ENCODE data around the gene LYPD6B. TPM values are rescaled to one million over a fixed set of nuclear protein-coding genes. Genes with fewer than 3 reads are reported as not detected.

The LYPD6B gene
- total RNA-seq, 1 donor = 3.0 TPM

GRCh38 chr2:148996805-148997204, 41.7 kb upstream of the LYPD6B start:
- no peak for DNase-seq (ENCODE audit: low read depth)
- H3K4me3 ChIP-seq (ENCODE audit: low read depth, low read length) = no peak overlapping the region

DNA sequence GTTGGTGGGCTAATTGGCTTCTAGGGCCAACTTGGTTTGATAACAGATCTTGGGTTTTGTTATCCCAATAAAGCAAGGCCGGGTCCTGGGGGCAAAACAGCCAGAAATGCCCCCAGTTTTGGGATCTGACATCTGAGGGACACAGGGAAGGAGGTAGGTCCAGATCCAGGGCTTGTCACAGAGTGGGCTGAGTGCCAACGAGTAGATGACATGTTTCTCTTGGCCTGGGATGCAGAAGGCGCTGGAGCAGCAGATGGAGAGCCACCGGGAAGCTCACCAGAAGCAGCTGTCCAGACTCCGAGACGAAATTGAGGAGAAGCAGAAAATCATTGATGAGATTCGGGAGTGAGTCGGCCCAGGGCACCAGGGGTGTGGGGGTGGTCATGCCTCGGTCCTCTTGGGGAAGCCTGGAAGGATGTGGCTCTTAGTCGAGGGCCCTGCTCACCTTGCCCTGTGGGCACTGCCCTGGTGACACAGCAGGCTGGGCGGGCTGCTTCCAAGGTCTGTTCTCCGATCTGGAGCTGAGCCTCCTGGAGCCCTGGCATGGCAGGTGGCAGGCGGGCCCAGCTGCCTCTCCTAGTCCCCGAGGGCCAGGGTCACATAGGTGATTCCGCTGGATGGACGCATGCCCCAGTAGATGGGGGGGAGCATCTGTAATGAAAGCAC, 40.2 kb upstream of the LYPD6B start:
- TF ChIP-seq, protein P1, sequence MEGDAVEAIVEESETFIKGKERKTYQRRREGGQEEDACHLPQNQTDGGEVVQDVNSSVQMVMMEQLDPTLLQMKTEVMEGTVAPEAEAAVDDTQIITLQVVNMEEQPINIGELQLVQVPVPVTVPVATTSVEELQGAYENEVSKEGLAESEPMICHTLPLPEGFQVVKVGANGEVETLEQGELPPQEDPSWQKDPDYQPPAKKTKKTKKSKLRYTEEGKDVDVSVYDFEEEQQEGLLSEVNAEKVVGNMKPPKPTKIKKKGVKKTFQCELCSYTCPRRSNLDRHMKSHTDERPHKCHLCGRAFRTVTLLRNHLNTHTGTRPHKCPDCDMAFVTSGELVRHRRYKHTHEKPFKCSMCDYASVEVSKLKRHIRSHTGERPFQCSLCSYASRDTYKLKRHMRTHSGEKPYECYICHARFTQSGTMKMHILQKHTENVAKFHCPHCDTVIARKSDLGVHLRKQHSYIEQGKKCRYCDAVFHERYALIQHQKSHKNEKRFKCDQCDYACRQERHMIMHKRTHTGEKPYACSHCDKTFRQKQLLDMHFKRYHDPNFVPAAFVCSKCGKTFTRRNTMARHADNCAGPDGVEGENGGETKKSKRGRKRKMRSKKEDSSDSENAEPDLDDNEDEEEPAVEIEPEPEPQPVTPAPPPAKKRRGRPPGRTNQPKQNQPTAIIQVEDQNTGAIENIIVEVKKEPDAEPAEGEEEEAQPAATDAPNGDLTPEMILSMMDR (IDR thresholded peaks at IDR 0.05; ENCODE audit: insufficient read depth, low read depth, low read length) = no peak
- DNase-seq (ENCODE audit: low read depth) = no peak
- H3K4me3 ChIP-seq (ENCODE audit: low read depth, low read length) = no peak overlapping the region

More at GRCh38 chr2:148996805-148997204, 41.7 kb upstream of the LYPD6B start:
- TF ChIP-seq, protein P1 (IDR thresholded peaks at IDR 0.05; ENCODE audit: insufficient read depth, low read depth, low read length) = no peak

DNA sequence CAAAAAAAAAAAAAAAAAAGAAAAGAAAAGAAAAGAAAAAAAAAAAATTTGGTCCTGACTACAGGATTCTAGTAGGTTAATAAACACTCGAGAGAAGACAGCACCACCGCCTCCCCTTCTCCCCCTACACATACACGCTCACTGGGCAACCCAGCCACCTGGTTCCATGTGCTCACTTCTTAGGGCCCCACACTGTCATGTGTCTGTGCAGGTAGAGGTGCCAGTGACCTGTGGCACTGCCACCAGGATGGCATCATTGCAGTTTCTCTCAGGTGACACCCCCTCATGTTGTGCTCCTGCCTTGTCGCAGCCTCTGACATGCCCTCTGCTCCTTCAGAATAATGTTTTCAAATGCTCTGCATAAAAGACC, 39.7 kb upstream of the LYPD6B start:
- DNase-seq (ENCODE audit: low read depth) = no peak
- TF ChIP-seq, protein P1 (IDR thresholded peaks at IDR 0.05; ENCODE audit: insufficient read depth, low read depth, low read length) = no peak
- H3K4me3 ChIP-seq (ENCODE audit: low read depth, low read length) = no peak overlapping the region

DNA sequence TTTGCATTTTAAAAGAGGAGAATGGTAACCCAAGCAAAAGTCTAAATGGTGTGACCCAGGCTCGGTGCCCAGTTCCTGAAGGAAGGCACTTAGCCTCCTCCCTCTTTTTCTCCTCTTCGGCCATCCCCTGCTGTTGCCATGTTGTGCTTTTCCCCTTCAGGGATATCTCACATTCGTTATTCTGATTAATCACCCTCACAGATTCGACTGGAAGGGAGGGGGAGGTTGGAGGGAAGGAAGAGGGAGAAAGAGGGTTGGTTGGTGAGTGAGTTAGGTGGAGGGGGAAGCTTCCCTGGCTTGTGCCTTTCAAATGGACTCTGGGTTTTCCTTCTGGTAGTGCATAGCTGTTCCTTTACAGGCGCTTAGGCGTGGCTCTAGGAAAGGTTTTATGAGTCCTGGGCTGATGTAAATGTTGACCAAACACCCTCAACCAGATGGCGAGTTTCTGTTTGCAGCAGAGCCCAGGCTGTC, 39.0 kb upstream of the LYPD6B start:
- peak; percentile 65 for DNase-seq (ENCODE audit: low read depth)
- TF ChIP-seq, protein P1 (IDR thresholded peaks at IDR 0.05; ENCODE audit: insufficient read depth, low read depth, low read length) = no peak
- H3K4me3 ChIP-seq (ENCODE audit: low read depth, low read length) = no peak overlapping the region

GRCh38 chr2:149000158-149000938, 38.2 kb upstream of the LYPD6B start:
- TF ChIP-seq, protein P1 (IDR thresholded peaks at IDR 0.05; ENCODE audit: insufficient read depth, low read depth, low read length) = no peak
- no peak for DNase-seq (ENCODE audit: low read depth)
- no peak overlapping the region for H3K4me3 ChIP-seq (ENCODE audit: low read depth, low read length)

DNA sequence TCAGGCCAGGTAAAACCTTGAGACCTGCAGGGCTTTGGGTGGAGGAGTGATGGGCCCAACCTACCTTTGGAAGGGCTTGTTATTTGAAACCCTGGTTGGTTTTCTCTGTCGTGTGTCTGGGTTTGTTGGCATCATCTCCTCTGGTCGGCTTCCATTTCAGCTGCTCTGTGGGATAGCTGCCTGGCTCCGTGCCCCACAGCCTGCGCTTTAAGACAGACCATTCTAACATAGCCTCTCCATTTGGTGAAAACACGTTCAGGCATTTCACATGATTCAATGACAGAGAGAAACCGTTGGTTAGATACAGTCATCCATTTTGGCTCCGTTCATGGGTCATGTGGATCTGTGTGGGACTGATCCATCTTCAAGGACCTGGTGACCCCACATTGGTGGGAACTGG, 37.0 kb upstream of the LYPD6B start:
- H3K4me3 ChIP-seq (ENCODE audit: low read depth, low read length) = no peak overlapping the region
- TF ChIP-seq, protein P1 (IDR thresholded peaks at IDR 0.05; ENCODE audit: insufficient read depth, low read depth, low read length) = no peak
- no peak for DNase-seq (ENCODE audit: low read depth)

All from fibroblast of villous mesenchyme (primary cell).